ENCODE data around the gene TSSC4.

The TSSC4 gene

DNA sequence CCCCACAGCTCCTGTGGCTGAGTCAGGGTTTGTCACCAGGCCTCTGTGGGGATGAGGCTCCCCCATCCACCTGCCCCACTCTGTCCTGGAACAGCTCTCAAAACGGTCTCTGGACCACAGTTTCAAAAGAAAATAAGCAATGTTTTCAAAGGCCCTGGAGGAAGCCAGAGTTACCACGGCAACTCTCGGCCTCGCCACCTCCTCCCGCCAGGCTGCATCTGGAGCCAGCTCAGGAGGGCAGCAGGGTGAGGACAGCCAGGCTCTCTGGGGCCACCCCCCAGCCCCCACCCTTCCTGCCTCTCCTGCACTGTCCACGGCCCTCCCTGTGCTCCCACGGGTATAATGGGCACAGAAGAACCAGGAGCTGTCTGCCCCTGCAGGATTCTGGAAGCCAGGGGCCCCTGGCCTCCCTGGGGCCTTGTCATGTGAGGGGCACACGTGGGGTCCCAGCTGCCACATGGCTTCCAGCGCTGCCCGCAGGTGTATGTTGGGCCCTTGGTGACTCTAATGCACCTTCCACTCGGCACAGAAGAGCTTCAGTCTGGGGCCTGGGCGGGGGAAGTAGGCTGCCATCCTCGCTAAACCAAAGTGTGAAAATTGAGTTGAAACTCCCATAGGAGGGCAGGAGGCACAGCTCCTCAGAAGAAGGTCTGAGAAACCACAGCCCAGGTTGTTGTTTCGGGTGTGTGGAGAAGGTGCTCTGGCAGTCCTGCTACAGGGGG, 13.1 kb upstream of the TSSC4 start:
- no peak for ATAC-seq (ENCODE audit: low read depth)
- Histone ChIP-seq H3K36me3 (ENCODE audit: low read depth) (peaks cover 26% of the 10 kb centered on the region), H3K4me1 (ENCODE audit: insufficient read depth, poor library complexity, severe bottlenecking) (peaks cover 27% of the 10 kb centered on the region), H3K9me3 (ENCODE audit: severe bottlenecking) (no peaks in the 10 kb centered on the region), H3K4me3 (ENCODE audit: severe bottlenecking) (no peak overlapping the region), H3K27me3 (ENCODE audit: insufficient read depth, poor library complexity, severe bottlenecking) (no peaks in the 10 kb centered on the region), H3K27ac (ENCODE audit: poor library complexity, severe bottlenecking) (no peak overlapping the region)
- TF ChIP-seq, protein P1, sequence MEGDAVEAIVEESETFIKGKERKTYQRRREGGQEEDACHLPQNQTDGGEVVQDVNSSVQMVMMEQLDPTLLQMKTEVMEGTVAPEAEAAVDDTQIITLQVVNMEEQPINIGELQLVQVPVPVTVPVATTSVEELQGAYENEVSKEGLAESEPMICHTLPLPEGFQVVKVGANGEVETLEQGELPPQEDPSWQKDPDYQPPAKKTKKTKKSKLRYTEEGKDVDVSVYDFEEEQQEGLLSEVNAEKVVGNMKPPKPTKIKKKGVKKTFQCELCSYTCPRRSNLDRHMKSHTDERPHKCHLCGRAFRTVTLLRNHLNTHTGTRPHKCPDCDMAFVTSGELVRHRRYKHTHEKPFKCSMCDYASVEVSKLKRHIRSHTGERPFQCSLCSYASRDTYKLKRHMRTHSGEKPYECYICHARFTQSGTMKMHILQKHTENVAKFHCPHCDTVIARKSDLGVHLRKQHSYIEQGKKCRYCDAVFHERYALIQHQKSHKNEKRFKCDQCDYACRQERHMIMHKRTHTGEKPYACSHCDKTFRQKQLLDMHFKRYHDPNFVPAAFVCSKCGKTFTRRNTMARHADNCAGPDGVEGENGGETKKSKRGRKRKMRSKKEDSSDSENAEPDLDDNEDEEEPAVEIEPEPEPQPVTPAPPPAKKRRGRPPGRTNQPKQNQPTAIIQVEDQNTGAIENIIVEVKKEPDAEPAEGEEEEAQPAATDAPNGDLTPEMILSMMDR (IDR thresholded peaks at IDR 0.05; ENCODE audit: poor library complexity, severe bottlenecking), result no peak
- no peak for DNase-seq (ENCODE audit: low spot score)

DNA sequence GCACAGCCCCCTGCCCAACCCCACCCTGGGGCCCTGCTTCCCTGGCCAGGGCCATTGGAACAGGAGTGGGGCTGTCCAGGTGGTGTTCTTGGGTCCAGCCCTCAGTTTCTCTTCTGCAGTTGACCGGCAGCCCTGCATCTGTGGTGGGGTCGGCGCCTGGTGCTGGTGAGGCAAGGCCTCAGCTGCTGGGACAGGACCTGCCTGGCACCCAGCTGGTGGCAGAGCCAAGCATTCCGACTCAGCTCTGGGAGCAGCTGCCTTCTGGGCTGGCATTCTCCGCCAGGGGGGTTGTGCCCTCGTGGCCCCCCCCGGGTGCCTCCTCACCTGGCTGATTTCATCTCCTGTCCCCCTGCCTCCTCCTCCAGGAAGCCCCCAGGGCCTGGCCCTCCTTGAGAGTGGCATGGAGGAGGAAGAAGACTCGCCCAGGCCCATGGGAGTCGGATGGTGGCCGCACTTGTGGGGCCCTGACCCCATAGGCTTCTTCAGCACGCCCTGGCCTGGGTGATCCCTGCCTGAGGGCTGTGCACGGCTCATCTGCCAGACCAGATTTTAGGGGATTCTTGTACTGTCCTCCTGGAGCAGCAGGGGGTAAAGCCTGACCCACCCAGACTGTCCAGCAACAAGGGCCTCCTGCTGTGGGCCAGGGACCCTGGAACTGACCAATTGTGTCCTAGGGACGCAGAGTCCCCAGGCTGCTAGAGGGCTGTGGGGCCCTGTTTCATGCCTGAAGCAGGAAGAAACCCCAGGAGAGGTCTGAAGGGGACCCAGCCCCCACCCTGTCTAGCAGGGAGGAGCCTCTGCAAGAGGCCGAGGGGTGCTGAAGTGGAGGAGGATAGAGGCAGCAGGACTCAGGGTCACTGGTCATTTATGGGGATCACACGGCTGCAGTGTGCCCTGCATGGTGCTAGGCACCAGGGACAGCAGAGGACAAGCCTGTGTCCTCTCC, 11.8 kb upstream of the TSSC4 start:
- TF ChIP-seq, protein P1 (IDR thresholded peaks at IDR 0.05; ENCODE audit: poor library complexity, severe bottlenecking), result no peak
- peaks cover 15% of the 10 kb centered on the region for H3K4me1 ChIP-seq (ENCODE audit: insufficient read depth, poor library complexity, severe bottlenecking)
- no peak overlapping the region for H3K4me3 ChIP-seq (ENCODE audit: severe bottlenecking)
- H3K9me3 ChIP-seq (ENCODE audit: severe bottlenecking), result no peaks in the 10 kb centered on the region
- peaks cover 32% of the 10 kb centered on the region for H3K36me3 ChIP-seq (ENCODE audit: low read depth)
- no peaks in the 10 kb centered on the region for H3K27me3 ChIP-seq (ENCODE audit: insufficient read depth, poor library complexity, severe bottlenecking)
- no peak for ATAC-seq (ENCODE audit: low read depth)
- H3K27ac ChIP-seq (ENCODE audit: poor library complexity, severe bottlenecking), result no peak overlapping the region
- DNase-seq (ENCODE audit: low spot score), result no peak

DNA sequence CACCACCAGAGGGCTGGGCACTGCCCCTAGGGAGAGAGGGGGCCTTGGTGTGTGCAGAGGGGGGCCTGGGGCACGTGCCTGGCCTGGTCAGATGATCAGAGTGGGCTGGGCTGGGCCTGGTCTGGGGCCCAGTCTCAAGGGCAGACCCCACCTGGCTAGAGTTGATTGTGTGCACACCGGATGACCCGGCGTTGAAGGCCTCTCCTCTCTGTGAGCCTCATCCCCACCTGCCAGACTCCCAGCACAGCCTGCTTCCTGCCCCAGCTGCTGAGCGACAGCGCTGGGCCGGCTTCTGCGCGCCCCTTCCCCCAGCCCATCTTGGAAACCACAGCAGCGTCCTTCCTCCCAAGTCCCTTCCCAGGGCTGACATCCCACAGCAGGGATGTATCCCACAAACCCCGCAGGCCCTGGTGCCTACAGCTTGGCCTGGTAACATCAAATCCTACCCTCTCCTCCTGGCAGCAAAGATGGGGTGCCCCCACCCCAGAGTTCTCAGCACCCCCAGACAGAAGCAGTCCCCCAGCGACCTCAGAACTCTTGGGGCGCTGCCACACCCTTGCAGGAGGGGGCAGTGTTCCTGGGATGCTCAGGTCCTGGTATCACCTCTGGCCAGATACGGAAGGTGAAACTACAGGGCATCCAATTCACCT, 11.0 kb upstream of the TSSC4 start:
- H3K27me3 ChIP-seq (ENCODE audit: insufficient read depth, poor library complexity, severe bottlenecking), result no peaks in the 10 kb centered on the region
- DNase-seq (ENCODE audit: low spot score) (no peak), ATAC-seq (ENCODE audit: low read depth) (no peak)
- peak overlapping the region; percentile 8 for H3K27ac ChIP-seq (ENCODE audit: poor library complexity, severe bottlenecking)
- peaks cover 40% of the 10 kb centered on the region for H3K36me3 ChIP-seq (ENCODE audit: low read depth)
- TF ChIP-seq, protein P1 (IDR thresholded peaks at IDR 0.05; ENCODE audit: poor library complexity, severe bottlenecking), result no peak
- no peak overlapping the region for H3K4me3 ChIP-seq (ENCODE audit: severe bottlenecking)
- H3K4me1 ChIP-seq (ENCODE audit: insufficient read depth, poor library complexity, severe bottlenecking), result peaks cover 12% of the 10 kb centered on the region
- no peaks in the 10 kb centered on the region for H3K9me3 ChIP-seq (ENCODE audit: severe bottlenecking)

DNA sequence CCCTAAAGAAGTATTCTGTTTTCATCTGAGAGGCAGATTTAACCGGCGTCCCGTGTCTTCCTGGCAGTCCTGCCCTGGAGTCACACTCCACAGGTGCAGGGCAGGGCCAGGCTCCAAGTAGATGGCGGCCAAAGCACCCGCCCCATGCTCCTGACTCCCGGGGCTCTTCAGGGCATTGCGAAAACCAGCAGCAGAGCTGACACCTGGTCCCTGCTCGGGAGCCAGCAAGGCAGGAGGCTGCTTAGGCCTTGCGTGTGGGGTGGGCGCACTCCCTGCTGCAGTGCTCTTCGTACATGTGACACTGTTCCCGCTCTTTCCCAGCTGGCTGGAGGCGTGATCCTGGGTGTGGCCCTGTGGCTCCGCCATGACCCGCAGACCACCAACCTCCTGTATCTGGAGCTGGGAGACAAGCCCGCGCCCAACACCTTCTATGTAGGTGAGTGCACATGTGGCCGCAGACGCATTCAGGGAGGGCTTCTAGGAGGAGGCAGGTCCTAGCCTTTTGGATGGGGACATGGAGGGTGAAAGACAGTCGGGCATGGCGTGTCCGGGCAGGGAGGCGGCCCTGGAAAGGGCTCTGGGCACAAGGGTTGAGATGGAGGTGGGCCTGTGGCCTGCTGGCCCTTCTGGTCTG, 10.3 kb upstream of the TSSC4 start:
- TF ChIP-seq, protein P1 (IDR thresholded peaks at IDR 0.05; ENCODE audit: poor library complexity, severe bottlenecking), result no peak
- Histone ChIP-seq H3K9me3 (ENCODE audit: severe bottlenecking) (no peaks in the 10 kb centered on the region), H3K4me1 (ENCODE audit: insufficient read depth, poor library complexity, severe bottlenecking) (peaks cover 12% of the 10 kb centered on the region), H3K36me3 (ENCODE audit: low read depth) (peaks cover 38% of the 10 kb centered on the region), H3K27ac (ENCODE audit: poor library complexity, severe bottlenecking) (peak overlapping the region; percentile 8), H3K4me3 (ENCODE audit: severe bottlenecking) (no peak overlapping the region), H3K27me3 (ENCODE audit: insufficient read depth, poor library complexity, severe bottlenecking) (no peaks in the 10 kb centered on the region)
- DNase-seq (ENCODE audit: low spot score), result no peak
- no peak; the same call in 2 of the 3 replicates for ATAC-seq (ENCODE audit: low read depth)

Data from RWPE2 (cell line).